Mammary epithelial cell (primary cell): ENCODE data around the gene IFTAP.

Experiments
- EZH2 ChIP-seq: IDR thresholded peaks from 2 replicates; pipeline ENCODE4 v1.6.1; 2012; ENCODE audit warnings: low read length, inconsistent platforms, borderline replicate concordance
- TF ChIP-seq, protein P1 (sequence below), 2 donors: IDR thresholded peaks in 1 of 2; conservative IDR thresholded peaks in 1 of 2; 2 replicates each; pipeline ENCODE4 v1.5.1; 2011 to 2012; ENCODE audit warnings: inconsistent platforms in 2 of 2, low read length in 2 of 2, mild to moderate bottlenecking in 2 of 2, control low read depth in 1 of 2, low read depth in 1 of 2; ENCODE audit not compliant: insufficient read depth in 1 of 2; ENCODE audit errors: extremely low read depth in 1 of 2

DNA sequence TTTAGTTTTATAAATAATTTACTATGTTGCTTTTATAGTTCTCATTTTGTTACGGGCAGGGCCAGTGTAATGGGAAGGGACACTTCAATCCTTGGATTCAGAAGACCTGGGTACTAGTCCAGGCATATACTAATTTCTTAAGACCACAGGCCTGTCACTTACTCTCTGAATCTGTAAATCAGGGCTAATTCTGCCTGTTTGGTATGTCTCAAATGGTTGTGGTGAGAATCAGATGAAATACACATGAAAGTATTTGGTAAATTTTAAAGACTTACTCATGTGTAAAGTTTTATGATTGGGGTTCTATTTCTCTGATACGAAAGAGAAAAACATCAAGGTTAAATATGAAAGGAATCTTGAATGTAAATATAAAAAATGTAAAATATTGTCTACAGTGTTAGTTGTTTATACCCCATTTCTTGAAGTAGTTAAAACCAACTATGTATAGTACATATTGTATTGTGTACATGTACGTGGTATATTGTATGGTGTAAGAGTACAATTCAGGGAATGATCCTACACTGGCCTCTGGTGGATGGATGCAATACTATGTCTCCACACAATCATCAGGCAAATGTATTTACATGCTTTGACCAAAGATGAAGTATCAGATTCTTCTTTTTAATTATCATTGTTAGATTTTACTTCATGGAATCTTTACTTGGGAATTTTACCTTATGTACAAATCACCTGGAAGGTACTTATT, 28.3 kb downstream of the IFTAP start:
- TF ChIP-seq, protein P1, sequence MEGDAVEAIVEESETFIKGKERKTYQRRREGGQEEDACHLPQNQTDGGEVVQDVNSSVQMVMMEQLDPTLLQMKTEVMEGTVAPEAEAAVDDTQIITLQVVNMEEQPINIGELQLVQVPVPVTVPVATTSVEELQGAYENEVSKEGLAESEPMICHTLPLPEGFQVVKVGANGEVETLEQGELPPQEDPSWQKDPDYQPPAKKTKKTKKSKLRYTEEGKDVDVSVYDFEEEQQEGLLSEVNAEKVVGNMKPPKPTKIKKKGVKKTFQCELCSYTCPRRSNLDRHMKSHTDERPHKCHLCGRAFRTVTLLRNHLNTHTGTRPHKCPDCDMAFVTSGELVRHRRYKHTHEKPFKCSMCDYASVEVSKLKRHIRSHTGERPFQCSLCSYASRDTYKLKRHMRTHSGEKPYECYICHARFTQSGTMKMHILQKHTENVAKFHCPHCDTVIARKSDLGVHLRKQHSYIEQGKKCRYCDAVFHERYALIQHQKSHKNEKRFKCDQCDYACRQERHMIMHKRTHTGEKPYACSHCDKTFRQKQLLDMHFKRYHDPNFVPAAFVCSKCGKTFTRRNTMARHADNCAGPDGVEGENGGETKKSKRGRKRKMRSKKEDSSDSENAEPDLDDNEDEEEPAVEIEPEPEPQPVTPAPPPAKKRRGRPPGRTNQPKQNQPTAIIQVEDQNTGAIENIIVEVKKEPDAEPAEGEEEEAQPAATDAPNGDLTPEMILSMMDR (conservative IDR thresholded peaks at IDR 0.05 in 1 of 2, IDR thresholded peaks at IDR 0.05 in 1 of 2; ENCODE audit: extremely low read depth in 1 of 2, insufficient read depth in 1 of 2, low read depth in 1 of 2, low read length in 2 of 2): peak; percentile 59 to 65
- TF ChIP-seq EZH2: no peak
